ENCODE data around the gene CEP95. TPM values are rescaled to one million over a fixed set of nuclear protein-coding genes. Genes with fewer than 3 reads are reported as not detected.
"Not testable (repeated sequence)": the region's sequence is repeated elsewhere in the genome, so short reads cannot be mapped to it uniquely, and the experiment has no call there.

Gene CEP95, protein sequence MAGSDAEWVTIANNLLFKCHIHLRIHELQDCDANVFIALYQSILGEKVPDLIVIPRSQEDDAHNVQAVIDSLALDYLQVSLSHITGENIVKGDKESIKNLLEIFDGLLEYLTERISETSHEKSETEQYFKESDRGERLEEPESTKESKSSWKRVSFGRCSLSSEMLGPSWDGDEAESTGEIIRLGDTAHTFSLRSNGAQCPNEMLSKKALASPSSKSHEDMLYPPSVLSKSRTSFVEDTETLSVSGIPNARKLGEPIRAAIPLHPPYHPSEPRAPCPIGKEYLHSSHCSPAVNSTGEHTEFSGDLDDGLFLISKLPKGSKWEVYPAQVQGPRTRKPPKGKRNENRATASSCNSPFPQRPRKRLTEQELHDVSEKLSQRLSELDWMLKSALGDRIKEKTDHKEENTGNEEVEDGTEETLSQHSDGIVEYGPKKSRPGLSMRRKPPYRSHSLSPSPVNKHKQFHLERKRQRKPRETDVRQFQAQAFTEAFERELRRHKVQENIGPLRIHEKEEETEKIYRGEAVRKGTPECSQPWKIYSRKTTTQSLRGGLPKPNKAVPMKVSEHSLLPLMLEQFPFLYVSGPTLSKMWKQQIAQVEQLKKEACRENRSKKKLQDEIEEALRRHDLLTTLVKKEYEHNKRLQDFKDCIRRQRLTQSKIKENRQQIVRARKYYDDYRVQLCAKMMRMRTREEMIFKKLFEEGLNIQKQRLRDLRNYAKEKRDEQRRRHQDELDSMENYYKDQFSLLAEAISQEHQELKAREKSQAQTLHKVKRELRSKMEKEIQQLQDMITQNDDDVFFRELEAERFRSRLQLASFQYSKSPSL
- 10 to 100 TPM; 37.1 to 50.8 (median 43.3) TPM for total RNA-seq
- long read RNA-seq, donor 1, partial matches to known transcripts = 1 of 13 reads
- long read RNA-seq, donor 1, other reads (novel, unspliced or antisense) = 11 of 13 reads
- long read RNA-seq, donor 2, partial matches to known transcripts = 4 of 10 reads
- long read RNA-seq, donor 2, other reads (novel, unspliced or antisense) = 4 of 10 reads

DNA sequence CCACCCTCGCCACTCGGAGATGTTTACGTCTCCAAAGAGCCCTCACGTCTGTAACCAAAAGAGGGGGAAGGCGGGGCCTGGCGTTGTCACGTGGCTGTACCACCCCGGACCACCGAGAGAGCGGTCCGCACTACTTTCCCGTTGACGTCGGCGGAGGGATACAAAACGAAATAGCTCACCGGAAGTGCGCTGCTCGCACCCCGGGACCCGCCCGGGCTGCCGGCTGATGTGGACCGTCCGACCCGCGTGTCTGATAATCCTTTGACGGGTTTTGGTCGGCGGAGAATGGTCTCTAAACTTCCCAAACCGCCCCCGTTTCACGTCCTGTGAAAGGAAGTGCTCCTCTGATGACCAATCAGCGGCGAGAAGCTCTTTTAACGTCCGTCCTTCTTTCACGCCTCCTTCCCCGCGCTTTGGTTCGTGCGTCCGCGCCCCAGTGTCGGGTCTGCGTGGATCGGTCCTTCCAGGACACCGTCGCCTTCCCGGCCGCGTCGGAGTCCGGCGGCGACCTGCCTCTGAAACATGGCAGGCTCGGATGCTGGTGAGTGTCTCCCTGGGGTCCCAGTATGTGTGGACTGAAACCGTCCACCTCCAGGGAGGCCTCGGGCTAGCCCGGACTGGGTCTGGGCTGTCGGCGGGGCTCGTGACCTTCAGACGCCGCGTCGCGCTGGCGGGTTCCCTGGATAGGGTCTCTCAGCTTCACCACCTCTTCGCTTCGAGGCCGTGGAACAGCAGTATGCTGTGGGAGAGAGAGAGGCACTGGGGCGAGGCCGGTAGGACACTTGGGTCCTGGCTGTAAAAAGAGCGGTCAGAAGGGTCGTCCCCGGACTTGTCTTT is at the start of gene CEP95:
Gene CEP95, plus strand, starts transcription at position 402 of the 837 bp plus-strand sequence. Its CDS starts 121 bp downstream, at position 523.
- TF ChIP-seq CTCF (IDR thresholded peaks at IDR 0.05) = no peak

DNA sequence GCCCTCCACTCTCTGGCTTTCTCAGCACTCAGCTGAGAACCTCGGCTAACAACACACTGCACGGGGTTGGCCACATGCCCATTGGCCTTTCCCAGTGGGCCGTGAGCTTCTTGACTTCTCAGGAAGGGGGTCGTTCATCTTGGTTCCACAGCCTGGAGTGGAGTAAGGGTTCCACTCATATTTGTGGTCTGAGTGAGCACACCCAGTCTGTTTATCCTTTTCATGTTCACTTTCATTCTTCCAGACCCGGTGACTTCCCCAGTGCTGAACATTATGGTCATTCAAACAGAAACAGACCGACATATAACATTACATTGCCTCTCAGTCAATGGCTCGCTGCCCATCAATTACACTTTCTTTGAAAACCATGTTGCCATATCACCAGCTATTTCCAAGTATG is 49.6 kb upstream of the CEP95 start:
- ATAC-seq = no peak

More for the DNA sequence above, at the start of gene CEP95:
- peaks cover 28% of the 10 kb centered on the region for H3K4me1 ChIP-seq (ENCODE audit: low read depth)
- peak; percentile 81 for ATAC-seq
- H3K36me3 ChIP-seq (ENCODE audit: low read depth) = peaks cover 28% of the 10 kb centered on the region
- peak within 1 kb of the TSS; percentile 99 for H3K4me3 ChIP-seq
- intact Hi-C loops (cut with DNase I, micrococcal nuclease) = no loop called here
- H3K9me3 ChIP-seq = no peaks in the 10 kb centered on the region
- peak; percentile 94 to 98 (median 95) for DNase-seq

GRCh38 chr17:64458756-64459155 is 48.0 kb upstream of the CEP95 start:
- intact Hi-C loops (cut with DNase I, micrococcal nuclease) = no loop called here
- no peaks in the 10 kb centered on the region for H3K4me1 ChIP-seq (ENCODE audit: low read depth)
- no peaks in the 10 kb centered on the region for H3K36me3 ChIP-seq (ENCODE audit: low read depth)
- DNase-seq (no peak), ATAC-seq (no peak)
- no peak for TF ChIP-seq CTCF (IDR thresholded peaks at IDR 0.05)
- no peaks in the 10 kb centered on the region for H3K9me3 ChIP-seq
- H3K4me3 ChIP-seq = no peak overlapping the region

More for the DNA sequence above, 49.6 kb upstream of the CEP95 start:
- H3K4me1 ChIP-seq (ENCODE audit: low read depth) = no peaks in the 10 kb centered on the region
- TF ChIP-seq CTCF (IDR thresholded peaks at IDR 0.05) = no peak
- no peak for DNase-seq
- no peaks in the 10 kb centered on the region for H3K9me3 ChIP-seq
- no peaks in the 10 kb centered on the region for H3K36me3 ChIP-seq (ENCODE audit: low read depth)
- intact Hi-C loops (cut with DNase I, micrococcal nuclease) = no loop called here
- no peak overlapping the region for H3K4me3 ChIP-seq

GRCh38 chr17:64459284-64459747 is 47.5 kb upstream of the CEP95 start:
- intact Hi-C loops (cut with DNase I, micrococcal nuclease) = no loop called here
- DNase-seq = no peak
- Histone ChIP-seq H3K4me3 (no peak overlapping the region), H3K36me3 (ENCODE audit: low read depth) (no peaks in the 10 kb centered on the region), H3K9me3 (no peaks in the 10 kb centered on the region), H3K4me1 (ENCODE audit: low read depth) (no peaks in the 10 kb centered on the region)
- no peak for TF ChIP-seq CTCF (IDR thresholded peaks at IDR 0.05)
- peak; percentile 87 for ATAC-seq

DNA sequence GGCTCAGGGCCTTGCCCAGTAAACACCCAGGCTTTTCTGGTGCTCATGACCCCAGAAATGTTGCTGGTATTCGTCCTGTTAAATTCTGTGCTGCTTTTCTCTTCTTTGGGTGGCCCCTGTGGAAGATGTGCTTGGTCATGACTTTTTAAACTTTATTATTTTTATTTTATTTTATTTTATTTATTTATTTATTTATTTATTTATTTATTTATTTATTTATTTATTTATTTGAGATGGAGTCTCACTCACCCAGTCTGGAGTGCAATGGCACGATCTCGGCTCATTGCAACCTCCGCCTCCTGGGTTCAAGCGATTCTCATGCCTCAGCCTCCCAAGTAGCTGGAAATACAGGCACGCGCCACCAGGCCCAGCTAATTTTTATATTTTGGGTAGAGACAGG is 47.0 kb upstream of the CEP95 start:
- ATAC-seq; H3K4me3 ChIP-seq; H3K4me1 ChIP-seq (ENCODE audit: low read depth); H3K36me3 ChIP-seq (ENCODE audit: low read depth); DNase-seq; H3K9me3 ChIP-seq; intact Hi-C loops (cut with DNase I, micrococcal nuclease): not testable (repeated sequence)
